NB4 (cell line): ENCODE results near the gene HES1.

Experiments used
- DNase-seq: peaks from one replicate; pipeline ENCODE4 v3.0.0; 2010; ENCODE audit warnings: low read depth
- H3K4me3 ChIP-seq: one replicate; pipeline ENCODE4 v1.5.1; 2011; ENCODE audit warnings: mild to moderate bottlenecking, low read depth, low read length, moderate library complexity
- MAX ChIP-seq: IDR thresholded peaks from 2 replicates; pipeline ENCODE4 v1.6.1; 2011; ENCODE audit warnings: low read depth, low read length
- MYC ChIP-seq: IDR thresholded peaks from 2 replicates; pipeline ENCODE4 v1.6.1; 2011; ENCODE audit warnings: low read depth, low read length
- POLR2A ChIP-seq: IDR thresholded peaks from 2 replicates; pipeline ENCODE4 v1.6.1; 2011; ENCODE audit warnings: mild to moderate bottlenecking; ENCODE audit not compliant: insufficient read length; ENCODE audit errors: extremely low read depth
- TF ChIP-seq, protein P1 (sequence below): IDR thresholded peaks from one replicate; pipeline ENCODE4 v1.5.1; 2012; ENCODE audit warnings: low read depth, low read length

The HES1 gene

DNA sequence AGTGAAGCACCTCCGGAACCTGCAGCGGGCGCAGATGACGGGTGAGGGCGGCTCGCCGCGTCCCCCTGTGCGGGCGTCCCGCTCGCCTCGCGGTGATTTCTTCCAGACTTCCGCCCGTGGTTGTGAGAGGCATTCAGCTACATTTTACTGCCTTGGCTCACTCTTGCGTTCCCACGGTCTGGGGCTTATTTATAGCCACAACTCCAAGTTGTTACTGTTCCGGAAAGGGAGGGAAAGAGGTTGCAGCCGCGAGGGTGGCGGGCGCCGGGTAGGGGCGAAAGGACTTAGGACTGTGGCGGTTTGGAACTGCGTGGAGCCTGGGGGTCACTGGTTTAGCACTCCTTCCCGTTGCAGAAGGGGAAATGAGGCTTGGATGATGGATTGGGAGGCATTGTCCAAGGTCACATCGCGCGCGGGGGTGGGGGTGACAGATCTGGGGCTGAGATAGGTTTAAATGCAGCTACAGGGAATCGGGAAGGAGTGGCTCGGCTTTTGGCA lies 1.1 kb downstream of the HES1 start:
- DNase-seq = peak; percentile 88
- no peak for TF ChIP-seq MYC
- TF ChIP-seq, protein P1, sequence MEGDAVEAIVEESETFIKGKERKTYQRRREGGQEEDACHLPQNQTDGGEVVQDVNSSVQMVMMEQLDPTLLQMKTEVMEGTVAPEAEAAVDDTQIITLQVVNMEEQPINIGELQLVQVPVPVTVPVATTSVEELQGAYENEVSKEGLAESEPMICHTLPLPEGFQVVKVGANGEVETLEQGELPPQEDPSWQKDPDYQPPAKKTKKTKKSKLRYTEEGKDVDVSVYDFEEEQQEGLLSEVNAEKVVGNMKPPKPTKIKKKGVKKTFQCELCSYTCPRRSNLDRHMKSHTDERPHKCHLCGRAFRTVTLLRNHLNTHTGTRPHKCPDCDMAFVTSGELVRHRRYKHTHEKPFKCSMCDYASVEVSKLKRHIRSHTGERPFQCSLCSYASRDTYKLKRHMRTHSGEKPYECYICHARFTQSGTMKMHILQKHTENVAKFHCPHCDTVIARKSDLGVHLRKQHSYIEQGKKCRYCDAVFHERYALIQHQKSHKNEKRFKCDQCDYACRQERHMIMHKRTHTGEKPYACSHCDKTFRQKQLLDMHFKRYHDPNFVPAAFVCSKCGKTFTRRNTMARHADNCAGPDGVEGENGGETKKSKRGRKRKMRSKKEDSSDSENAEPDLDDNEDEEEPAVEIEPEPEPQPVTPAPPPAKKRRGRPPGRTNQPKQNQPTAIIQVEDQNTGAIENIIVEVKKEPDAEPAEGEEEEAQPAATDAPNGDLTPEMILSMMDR = no peak
- TF ChIP-seq MAX = no peak
- TF ChIP-seq POLR2A = no peak
- H3K4me3 ChIP-seq = peak overlapping the region; percentile 72

- TF ChIP-seq MAX (peak; percentile 91), POLR2A (no peak), MYC (peak; percentile 78)
- TF ChIP-seq, protein P1 = peak; percentile 37
- DNase-seq = peak; percentile 65
- H3K4me3 ChIP-seq = peak overlapping the region; percentile 72
Observed at GRCh38 chr3:194137506-194138474, 1.8 kb downstream of the HES1 start.

DNA sequence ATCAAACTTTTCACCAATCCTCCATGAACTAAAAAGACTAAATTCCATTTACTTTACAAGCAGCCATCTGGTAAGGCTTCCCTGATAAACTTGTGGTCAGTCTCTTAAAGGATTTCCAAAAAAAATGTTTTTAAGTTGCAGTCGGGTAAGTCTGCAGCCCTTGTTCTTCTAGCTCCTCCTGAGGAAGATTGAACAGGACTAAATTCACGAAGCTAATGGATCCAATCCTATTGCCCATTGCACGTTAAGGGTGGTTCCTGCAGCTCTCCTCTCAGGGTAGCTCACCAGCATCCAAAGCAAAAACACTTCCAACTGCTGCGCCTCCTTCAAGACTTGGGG lies 2.8 kb downstream of the HES1 start:
- TF ChIP-seq, protein P1 = no peak
- TF ChIP-seq POLR2A = no peak
- no peak for TF ChIP-seq MYC
- no peak for TF ChIP-seq MAX
- DNase-seq = no peak
- peak overlapping the region; percentile 72 for H3K4me3 ChIP-seq

- TF ChIP-seq POLR2A = peak; percentile 7
- TF ChIP-seq, protein P1 = no peak
- TF ChIP-seq MYC = peak; percentile 43; the same call in 1 of the 2 replicates
- TF ChIP-seq MAX = peak; percentile 83
- DNase-seq = peak; percentile 78
- peak overlapping the region; percentile 72 for H3K4me3 ChIP-seq
Observed at GRCh38 chr3:194139071-194139813, 3.3 kb downstream of the HES1 start.

DNA sequence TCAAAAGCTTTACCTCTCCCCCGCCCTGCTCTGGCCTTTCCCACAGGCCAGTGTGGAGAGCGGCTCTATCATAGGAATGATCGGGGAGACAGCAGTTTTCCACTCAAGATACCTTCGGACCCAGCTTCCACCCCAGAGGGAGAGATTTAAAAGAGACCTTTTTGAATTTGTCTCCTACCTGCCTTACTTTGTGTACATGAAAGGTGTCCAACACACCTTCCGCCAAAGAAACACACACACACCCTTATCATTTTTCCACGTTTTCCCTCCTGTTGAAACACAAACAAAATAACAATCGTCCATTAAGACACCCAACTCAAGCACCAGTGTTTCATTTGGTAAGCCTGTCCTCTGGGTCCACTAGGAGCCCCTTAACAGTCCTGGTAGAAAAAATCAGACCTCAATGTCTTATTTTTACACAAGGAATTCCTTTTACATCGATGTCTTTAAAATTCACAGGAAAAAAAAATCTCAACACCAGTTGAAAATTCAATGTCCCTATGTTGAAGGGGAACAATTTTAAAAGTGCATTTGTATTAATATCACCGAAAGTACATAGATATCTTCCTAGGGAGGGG lies 4.0 kb downstream of the HES1 start:
- H3K4me3 ChIP-seq = no peak overlapping the region
- no peak for DNase-seq
- no peak for TF ChIP-seq POLR2A
- TF ChIP-seq MAX = no peak
- TF ChIP-seq, protein P1 = no peak
- TF ChIP-seq MYC = no peak
